Heart right ventricle (tissue), 16 donors: Measurements from ENCODE around the gene CLEC4G. TPM values are rescaled to one million over a fixed set of nuclear protein-coding genes. Genes with fewer than 3 reads are reported as not detected.
"Not testable (repeated sequence)": the region's sequence is repeated elsewhere in the genome, so short reads cannot be mapped to it uniquely, and the experiment has no call there.

Experiments used
- ATAC-seq, 8 donors: fragments of 200-7000 bp; cut with Tn5 transposase; one replicate each; pipeline ENCODE4 v1.9.1; 2020; ENCODE audit warnings: mild to moderate bottlenecking in 8 of 8, moderate library complexity in 8 of 8, moderate number of reproducible peaks in 1 of 8
- DNase-seq, 2 donors: peaks; one replicate each; pipeline ENCODE4 v3.0.0-alpha.2; 2020
- H3K27ac ChIP-seq, 10 donors: fragments of 200-600 bp; sonication (generic) in 2 of 10; one replicate each; pipeline versions ENCODE4 v1.5.0 to v1.8.0; 2020 to 2022; ENCODE audit warnings: mild to moderate bottlenecking in 3 of 10
- H3K27me3 ChIP-seq, 7 donors: fragments of 200-600 bp; one replicate each; pipeline ENCODE4 v1.8.0; 2021 to 2022; ENCODE audit warnings: mild to moderate bottlenecking in 2 of 7
- H3K36me3 ChIP-seq, 9 donors: fragments of 200-600 bp; sonication (generic) in 1 of 9; one replicate each; pipeline versions ENCODE4 v1.5.0 to v1.8.0; 2020 to 2022; ENCODE audit warnings: mild to moderate bottlenecking in 2 of 9
- H3K4me1 ChIP-seq, 9 donors: fragments of 200-600 bp; sonication (generic) in 1 of 9; one replicate each; pipeline versions ENCODE4 v1.5.0 to v1.8.0; 2020 to 2022; ENCODE audit warnings: mild to moderate bottlenecking in 4 of 9
- H3K4me3 ChIP-seq, 10 donors: fragments of 200-600 bp; sonication (generic) in 2 of 10; one replicate each; pipeline versions ENCODE4 v1.5.0 to v1.8.0; 2020 to 2022; ENCODE audit warnings: mild to moderate bottlenecking in 7 of 10, moderate library complexity in 2 of 10
- H3K9me3 ChIP-seq, 11 donors: fragments of 200-600 bp in 10 of 11; sonication (generic) in 2 of 11; one replicate each; pipeline versions ENCODE4 v1.5.0 to v1.8.0; 2013 to 2022; ENCODE audit warnings: mild to moderate bottlenecking in 2 of 11, control low read depth in 1 of 11, moderate library complexity in 1 of 11
- CTCF ChIP-seq, 9 donors: fragments of 200-600 bp; sonication (generic) in 2 of 9; IDR thresholded peaks; one replicate each; pipeline versions ENCODE4 v1.5.0 to v1.8.0; 2021 to 2022; ENCODE audit warnings: antibody characterized with exemption in 9 of 9, mild to moderate bottlenecking in 5 of 9, moderate library complexity in 1 of 9
- WGBS, 2 donors: extraction: QIAGEN DNeasy Blood & Tissue Kit; methylation state at CpG; one replicate each; pipeline ENCODE4 v1.1.7; 2013; ENCODE audit warnings: inconsistent platforms in 1 of 2; 5-methylcytosine and 5-hydroxymethylcytosine counted together
- intact Hi-C, 10 donors: fragments of 100-400 bp; cut with DNase I; formaldehyde crosslinking; loops; one replicate each; pipeline versions ENCODE4 v1.11.1 to v1.14.2; 2022
- polyA plus RNA-seq, 2 donors: library from polyadenylated mRNA; stranded (reverse); fragments of 200-250 nt; gene quantifications; one replicate each; pipeline ENCODE4 v1.2.3, GENCODE V29; 2013
- total RNA-seq, 10 donors: library from RNA; stranded (reverse); fragmentation: NEBNext Ultra II Directional in 3 of 10; extraction: Animal tissue kit (Norgen Biotek cat#: 25700) in 3 of 10; gene quantifications; one replicate each; pipeline versions ENCODE4 v1.2.1 to v1.2.4, GENCODE V29; 2021 to 2023
- donor health status: Arrhythmogenic right ventricular cardiomyopathy.
- donor health status: ischemic (EF 13 %, LVEDD 7.1; RV severe dilation, severe dysfunction).
- donor health status: healthy with polysubstance abuse.
- donor health status: DM: no; HTN: yes; CAD: no.
- donor health status: DM: no; HTN: no; CAD: no.
- donor health status: ischemic (EF 25% LVEDD 6.9; RV normal size, moderate dysfunction).
- donor health status: ischemic (EF 25% LVEDD 5.7; RV mildly dilated, moderate dysfunction).
- donor health status: healthy.
- donor health status: DM: yes; HTN: yes; CAD: no.
- donor health status: Ischemic cardiomyopathy.
- donor health status: ischemic (EF 35%, LVEDD 5.7; RV mildly dilated, moderate dysfunction).
- donor health status: nonischemic (EF 11% LVEDD 7.7; RV severe dilation, severe dysfunction).
- donor health status: DM: yes; HTN: yes; CAD: no.
- donor health status: PGD.
- donor health status: ischemic (EF 29% LVEDD 5.4; RV normal size, mild dysfunction).
- donor health status: nonischemic (EF 23%, LVEDD 6.1; RV moderate dilation, normal function).

CLEC4G gene
- total and polyA plus RNA-seq, 12 donors = 0.20 to 4.2 (median 0.73) TPM; not detected in 3

- Histone ChIP-seq H3K9me3 (no peaks in the 10 kb centered on the region), H3K36me3 (no peaks in the 10 kb centered on the region), H3K4me3 (no peak overlapping the region), H3K4me1 (peaks cover 0 to 11% (median 0%) of the 10 kb centered on the region in 9 donors), H3K27me3 (peaks cover 0 to 48% (median 8%) of the 10 kb centered on the region in 7 donors), H3K27ac (no peak overlapping the region)
- TF ChIP-seq CTCF (IDR thresholded peaks at IDR 0.05) = no peak
- DNase-seq (no peak), ATAC-seq (no peak)
- intact Hi-C loops = no loop called here
- WGBS, 2 donors = 49 to 52% methylated on average over 2 of the region's 2 CpGs
These were observed 37.3 kb upstream of the CLEC4G start for GRCh38 chr19:7769171-7769570.

GRCh38 chr19:7767487-7767886 is 35.6 kb upstream of the CLEC4G start:
- peaks cover 0 to 43% (median 6%) of the 10 kb centered on the region in 7 donors for H3K27me3 ChIP-seq
- ATAC-seq (no peak), DNase-seq (no peak)
- H3K4me3 ChIP-seq = no peak overlapping the region
- H3K27ac ChIP-seq = no peak overlapping the region
- 76 to 85% methylated on average over 4 of the region's 4 CpGs for WGBS, 2 donors
- intact Hi-C loops = no loop called here
- TF ChIP-seq CTCF (IDR thresholded peaks at IDR 0.05) = no peak
- H3K9me3 ChIP-seq = no peaks in the 10 kb centered on the region
- H3K4me1 ChIP-seq = peaks cover 0 to 2% (median 0%) of the 10 kb centered on the region in 9 donors
- H3K36me3 ChIP-seq = no peaks in the 10 kb centered on the region

GRCh38 chr19:7766535-7766934 is 34.6 kb upstream of the CLEC4G start:
- no peaks in the 10 kb centered on the region for H3K4me1 ChIP-seq
- WGBS, 2 donors = 65 to 68% methylated on average over 11 of the region's 11 CpGs
- no peaks in the 10 kb centered on the region for H3K9me3 ChIP-seq
- ATAC-seq (no peak), DNase-seq (no peak)
- no peak overlapping the region for H3K4me3 ChIP-seq
- no peak for TF ChIP-seq CTCF (IDR thresholded peaks at IDR 0.05)
- intact Hi-C loops = no loop called here
- no peak overlapping the region for H3K27ac ChIP-seq
- H3K36me3 ChIP-seq = no peaks in the 10 kb centered on the region
- peaks cover 0 to 42% (median 6%) of the 10 kb centered on the region in 7 donors for H3K27me3 ChIP-seq

- H3K36me3 ChIP-seq, H3K9me3 ChIP-seq, ATAC-seq, DNase-seq, H3K4me3 ChIP-seq, H3K27ac ChIP-seq, H3K4me1 ChIP-seq, intact Hi-C loops: not testable (repeated sequence)
- 85 to 87% methylated on average over 2 of the region's 2 CpGs for WGBS, 2 donors
- peaks cover 0 to 52% (median 11%) of the 10 kb centered on the region in 7 donors for H3K27me3 ChIP-seq
These were observed 33.1 kb upstream of the CLEC4G start for GRCh38 chr19:7765043-7765442.

GRCh38 chr19:7764157-7764556 is 32.2 kb upstream of the CLEC4G start:
- whole genome bisulfite sequencing, 2 donors = 45 to 49% methylated on average over 3 of the region's 3 CpGs
- Histone ChIP-seq H3K9me3 (peaks cover 0 to 14% (median 7%) of the 10 kb centered on the region in 11 donors), H3K27me3 (peaks cover 0 to 49% (median 11%) of the 10 kb centered on the region in 7 donors)
- DNase-seq, H3K36me3 ChIP-seq, intact Hi-C loops, H3K27ac ChIP-seq, H3K4me1 ChIP-seq, ATAC-seq, H3K4me3 ChIP-seq: not testable (repeated sequence)
